Heart right ventricle (tissue), 16 donors: ENCODE data around the gene FARP1. TPM values are rescaled to one million over a fixed set of nuclear protein-coding genes. Genes with fewer than 3 reads are reported as not detected.

ENCODE experiments used
- ATAC-seq, 8 donors: fragments of 200-7000 bp; cut with Tn5 transposase; one replicate each; pipeline ENCODE4 v1.9.1; 2020; ENCODE audit warnings: mild to moderate bottlenecking in 8 of 8, moderate library complexity in 8 of 8, moderate number of reproducible peaks in 1 of 8
- DNase-seq, 2 donors: peaks; one replicate each; pipeline ENCODE4 v3.0.0-alpha.2; 2020
- H3K27ac ChIP-seq, 10 donors: fragments of 200-600 bp; sonication (generic) in 2 of 10; one replicate each; pipeline versions ENCODE4 v1.5.0 to v1.8.0; 2020 to 2022; ENCODE audit warnings: mild to moderate bottlenecking in 3 of 10
- H3K27me3 ChIP-seq, 7 donors: fragments of 200-600 bp; one replicate each; pipeline ENCODE4 v1.8.0; 2021 to 2022; ENCODE audit warnings: mild to moderate bottlenecking in 2 of 7
- H3K36me3 ChIP-seq, 9 donors: fragments of 200-600 bp; sonication (generic) in 1 of 9; one replicate each; pipeline versions ENCODE4 v1.5.0 to v1.8.0; 2020 to 2022; ENCODE audit warnings: mild to moderate bottlenecking in 2 of 9
- H3K4me1 ChIP-seq, 9 donors: fragments of 200-600 bp; sonication (generic) in 1 of 9; one replicate each; pipeline versions ENCODE4 v1.5.0 to v1.8.0; 2020 to 2022; ENCODE audit warnings: mild to moderate bottlenecking in 4 of 9
- H3K4me3 ChIP-seq, 10 donors: fragments of 200-600 bp; sonication (generic) in 2 of 10; one replicate each; pipeline versions ENCODE4 v1.5.0 to v1.8.0; 2020 to 2022; ENCODE audit warnings: mild to moderate bottlenecking in 7 of 10, moderate library complexity in 2 of 10
- H3K9me3 ChIP-seq, 11 donors: fragments of 200-600 bp in 10 of 11; sonication (generic) in 2 of 11; one replicate each; pipeline versions ENCODE4 v1.5.0 to v1.8.0; 2013 to 2022; ENCODE audit warnings: mild to moderate bottlenecking in 2 of 11, control low read depth in 1 of 11, moderate library complexity in 1 of 11
- CTCF ChIP-seq, 9 donors: fragments of 200-600 bp; sonication (generic) in 2 of 9; IDR thresholded peaks; one replicate each; pipeline versions ENCODE4 v1.5.0 to v1.8.0; 2021 to 2022; ENCODE audit warnings: antibody characterized with exemption in 9 of 9, mild to moderate bottlenecking in 5 of 9, moderate library complexity in 1 of 9
- WGBS, 2 donors: extraction: QIAGEN DNeasy Blood & Tissue Kit; methylation state at CpG; one replicate each; pipeline ENCODE4 v1.1.7; 2013; ENCODE audit warnings: inconsistent platforms in 1 of 2; 5-methylcytosine and 5-hydroxymethylcytosine counted together
- intact Hi-C, 10 donors: fragments of 100-400 bp; cut with DNase I; formaldehyde crosslinking; loops; one replicate each; pipeline versions ENCODE4 v1.11.1 to v1.14.2; 2022
- polyA plus RNA-seq, 2 donors: library from polyadenylated mRNA; stranded (reverse); fragments of 200-250 nt; gene quantifications; one replicate each; pipeline ENCODE4 v1.2.3, GENCODE V29; 2013
- total RNA-seq, 10 donors: library from RNA; stranded (reverse); fragmentation: NEBNext Ultra II Directional in 3 of 10; extraction: Animal tissue kit (Norgen Biotek cat#: 25700) in 3 of 10; gene quantifications; one replicate each; pipeline versions ENCODE4 v1.2.1 to v1.2.4, GENCODE V29; 2021 to 2023
- donor health status: Arrhythmogenic right ventricular cardiomyopathy.
- donor health status: ischemic (EF 13 %, LVEDD 7.1; RV severe dilation, severe dysfunction).
- donor health status: healthy with polysubstance abuse.
- donor health status: DM: no; HTN: yes; CAD: no.
- donor health status: DM: no; HTN: no; CAD: no.
- donor health status: ischemic (EF 25% LVEDD 6.9; RV normal size, moderate dysfunction).
- donor health status: ischemic (EF 25% LVEDD 5.7; RV mildly dilated, moderate dysfunction).
- donor health status: healthy.
- donor health status: DM: yes; HTN: yes; CAD: no.
- donor health status: Ischemic cardiomyopathy.
- donor health status: ischemic (EF 35%, LVEDD 5.7; RV mildly dilated, moderate dysfunction).
- donor health status: nonischemic (EF 11% LVEDD 7.7; RV severe dilation, severe dysfunction).
- donor health status: DM: yes; HTN: yes; CAD: no.
- donor health status: PGD.
- donor health status: ischemic (EF 29% LVEDD 5.4; RV normal size, mild dysfunction).
- donor health status: nonischemic (EF 23%, LVEDD 6.1; RV moderate dilation, normal function).

FARP1 gene
- total and polyA plus RNA-seq, 12 donors: 6.9 to 72.9 (median 17.1) TPM

- Histone ChIP-seq H3K36me3 (no peaks in the 10 kb centered on the region), H3K27me3 (no peaks in the 10 kb centered on the region), H3K4me3 (no peak overlapping the region), H3K9me3 (no peaks in the 10 kb centered on the region), H3K27ac (no peak overlapping the region), H3K4me1 (peaks cover 0 to 29% (median 4%) of the 10 kb centered on the region in 9 donors)
- WGBS, 2 donors: 97 to 98% methylated on average over 5 of the region's 5 CpGs
- intact Hi-C loops: loop anchor here in 1 of 10 donors (2.0 kb wide), 1 partner anchor 70 kb away; no protein-coding TSS in a partner anchor
- no peak for TF ChIP-seq CTCF (IDR thresholded peaks at IDR 0.05)
- ATAC-seq (no peak), DNase-seq (no peak)
These were observed 122.0 kb downstream of the FARP1 start for GRCh38 chr13:98264877-98265276.

- intact Hi-C loops: loop anchor here in 1 of 10 donors (2.0 kb wide), 1 partner anchor 69 kb away; no protein-coding TSS in a partner anchor
- no peak for TF ChIP-seq CTCF (IDR thresholded peaks at IDR 0.05)
- no peak overlapping the region for H3K4me3 ChIP-seq
- DNase-seq (no peak), ATAC-seq (peak in 5 of 8 donors; percentile 14 to 46 (median 29))
- peak overlapping the region in 1 of 10 donors; percentile 15 for H3K27ac ChIP-seq
- H3K36me3 ChIP-seq: no peaks in the 10 kb centered on the region
- H3K27me3 ChIP-seq: no peaks in the 10 kb centered on the region
- 74 to 75% methylated on average over 10 of the region's 10 CpGs for WGBS, 2 donors
- no peaks in the 10 kb centered on the region for H3K9me3 ChIP-seq
- H3K4me1 ChIP-seq: peaks cover 0 to 18% (median 0%) of the 10 kb centered on the region in 9 donors
These were observed 123.0 kb downstream of the FARP1 start for GRCh38 chr13:98265692-98266551.

- ATAC-seq (peak in 7 of 8 donors; percentile 47 to 83 (median 59)), DNase-seq (peak in 1 of 2 donors; percentile 23)
- Histone ChIP-seq H3K4me1 (peaks cover 0 to 18% (median 0%) of the 10 kb centered on the region in 9 donors), H3K27me3 (no peaks in the 10 kb centered on the region), H3K27ac (peak overlapping the region in 2 of 10 donors; percentile 22 to 26), H3K9me3 (no peaks in the 10 kb centered on the region), H3K36me3 (no peaks in the 10 kb centered on the region), H3K4me3 (peak overlapping the region in 2 of 10 donors; percentile 2 to 4)
- intact Hi-C loops: no loop called here
- 63 to 67% methylated on average over 18 of the region's 18 CpGs for WGBS, 2 donors
- TF ChIP-seq CTCF (IDR thresholded peaks at IDR 0.05): no peak
These were observed 124.4 kb downstream of the FARP1 start for GRCh38 chr13:98267080-98267912.

- Histone ChIP-seq H3K27ac (no peak overlapping the region), H3K9me3 (no peaks in the 10 kb centered on the region), H3K27me3 (no peaks in the 10 kb centered on the region), H3K36me3 (no peaks in the 10 kb centered on the region), H3K4me1 (peaks cover 0 to 20% (median 0%) of the 10 kb centered on the region in 9 donors), H3K4me3 (no peak overlapping the region)
- DNase-seq (no peak), ATAC-seq (no peak)
- WGBS, 2 donors: 97 to 99% methylated on average over 4 of the region's 4 CpGs
- no peak for TF ChIP-seq CTCF (IDR thresholded peaks at IDR 0.05)
- intact Hi-C loops: no loop called here
These were observed 126.5 kb downstream of the FARP1 start for GRCh38 chr13:98269386-98269785.
